Activated CD8-positive, alpha-beta T cell treated with anti-CD3 and anti-CD28 coated beads for 36 hours (primary cell): Measurements from ENCODE around the gene TNK2. TPM values are rescaled to one million over a fixed set of nuclear protein-coding genes. Genes with fewer than 3 reads are reported as not detected.

ENCODE experiments used
- ATAC-seq: fragments of 200-7000 bp; cut with Tn5 transposase; one replicate; pipeline ENCODE4 v1.10.0; 2021; ENCODE audit warnings: mild to moderate bottlenecking, moderate library complexity
- CTCF ChIA-PET: fragments of 350-600 bp; sonication (Branson Sonifier 250); formaldehyde crosslinking; loops from one replicate; lab custom pipeline; 2021; ENCODE audit warnings: antibody characterized with exemption; lab: Charles Lee
- POLR2A ChIA-PET: fragments of 350-600 bp; sonication (Branson Sonifier 250); formaldehyde crosslinking; loops from one replicate; lab custom pipeline; 2021; ENCODE audit warnings: antibody characterized with exemption; lab: Charles Lee
- DNase-seq: peaks from one replicate; pipeline ENCODE4 v3.0.0-alpha.2; 2020
- H3K27ac Mint-ChIP-seq: one replicate; pipeline ENCODE4 v1.8.0; 2021; ENCODE audit warnings: mild to moderate bottlenecking, mixed read lengths
- H3K27me3 Mint-ChIP-seq: one replicate; pipeline ENCODE4 v1.8.0; 2021; ENCODE audit warnings: mixed read lengths
- H3K36me3 Mint-ChIP-seq: one replicate; pipeline ENCODE4 v1.8.0; 2021; ENCODE audit warnings: low read depth, mixed read lengths
- H3K4me1 Mint-ChIP-seq: one replicate; pipeline ENCODE4 v1.8.0; 2021; ENCODE audit warnings: low read depth, mixed read lengths
- H3K4me3 Mint-ChIP-seq: one replicate; pipeline ENCODE4 v1.8.0; 2021; ENCODE audit warnings: mild to moderate bottlenecking, moderate library complexity, mixed read lengths
- H3K9me3 Mint-ChIP-seq: one replicate; pipeline ENCODE4 v1.8.0; 2021; ENCODE audit warnings: mixed read lengths
- CTCF ChIP-seq: fragments of 200-600 bp; IDR thresholded peaks from one replicate; pipeline ENCODE4 v1.8.0; 2022; ENCODE audit warnings: antibody characterized with exemption, mild to moderate bottlenecking
- intact Hi-C: fragments of 100-400 bp; cut with micrococcal nuclease; formaldehyde crosslinking; loops from one replicate; pipeline ENCODE4 v1.10.0; 2022
- total RNA-seq, 2 experiments: library from RNA; stranded (reverse); gene quantifications; one replicate each; pipeline ENCODE4 v1.2.3, GENCODE V29; 2021

TNK2 gene
- total RNA-seq, 2 experiments from 2014 or later, result 41.9 to 43.0 TPM

DNA sequence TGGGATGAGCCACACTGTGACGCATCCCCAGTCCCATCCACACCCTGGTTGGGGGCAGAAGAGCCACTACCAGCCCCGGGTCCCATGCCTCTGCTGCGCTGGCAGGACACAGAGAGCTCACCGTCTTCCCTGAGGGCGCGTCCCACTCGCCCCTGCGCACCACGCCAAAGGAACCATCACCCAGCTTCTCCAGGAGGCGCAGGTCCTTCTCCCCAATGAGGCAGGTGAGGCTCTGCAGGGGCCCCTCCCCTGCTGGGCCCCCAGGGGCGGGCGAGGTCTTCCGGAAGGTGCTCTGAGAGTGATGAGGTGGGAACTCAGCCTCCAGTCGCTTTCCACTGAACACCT is 23.7 kb downstream of the TNK2 start:
- TF ChIP-seq CTCF, result no peak
- ATAC-seq (no peak), DNase-seq (no peak)
- Mint-ChIP-seq H3K9me3 (no peaks in the 10 kb centered on the region), H3K27ac (no peak overlapping the region), H3K4me1 (no peaks in the 10 kb centered on the region), H3K36me3 (peaks cover 7% of the 10 kb centered on the region), H3K27me3 (no peaks in the 10 kb centered on the region), H3K4me3 (no peak overlapping the region)
- intact Hi-C loops, result no loop called here
- CTCF ChIA-PET, result interaction anchor here (2.8 to 5.6 kb wide), 2 partner anchors 10 to 26 kb away, joined by 8 to 31 read pairs; no protein-coding TSS in a partner anchor
- POLR2A ChIA-PET, result no interaction called here

DNA sequence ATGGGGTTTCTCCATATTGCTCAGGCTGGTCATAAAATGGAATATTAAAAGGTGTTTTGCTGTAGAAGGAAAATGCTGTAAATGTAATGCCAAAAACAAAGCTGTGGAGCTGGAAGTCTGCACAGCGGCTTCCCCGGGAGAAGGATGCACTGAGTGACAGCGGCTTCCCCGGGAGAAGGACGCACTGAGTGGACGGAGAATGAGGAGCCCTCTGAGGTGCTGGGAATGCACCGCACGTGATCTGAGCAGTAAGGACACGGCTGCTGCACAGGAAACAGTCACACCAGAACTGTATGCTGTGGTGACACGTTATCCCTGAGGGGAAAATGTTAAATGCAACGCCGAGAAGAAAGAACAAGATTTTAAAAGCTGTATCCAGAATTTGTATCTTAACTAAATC is 24.6 kb downstream of the TNK2 start:
- Mint-ChIP-seq H3K36me3 (peaks cover 9% of the 10 kb centered on the region), H3K27ac (no peak overlapping the region), H3K9me3 (no peaks in the 10 kb centered on the region), H3K27me3 (no peaks in the 10 kb centered on the region), H3K4me1 (no peaks in the 10 kb centered on the region), H3K4me3 (no peak overlapping the region)
- POLR2A ChIA-PET, result no interaction called here
- ATAC-seq (no peak), DNase-seq (no peak)
- CTCF ChIA-PET, result interaction anchor here (2.8 to 5.6 kb wide), 2 partner anchors 11 to 25 kb away, joined by 8 to 31 read pairs; no protein-coding TSS in a partner anchor
- intact Hi-C loops, result no loop called here
- no peak for TF ChIP-seq CTCF

GRCh38 chr3:195883160-195883559 is 25.2 kb downstream of the TNK2 start:
- ATAC-seq (no peak), DNase-seq (no peak)
- ChIA-PET CTCF (interaction anchor here (2.8 to 5.6 kb wide), 2 partner anchors 11 to 24 kb away, joined by 8 to 31 read pairs; no protein-coding TSS in a partner anchor), POLR2A (no interaction called here)
- Mint-ChIP-seq H3K27ac (no peak overlapping the region), H3K4me1 (no peaks in the 10 kb centered on the region), H3K9me3 (no peaks in the 10 kb centered on the region), H3K27me3 (no peaks in the 10 kb centered on the region), H3K36me3 (peaks cover 9% of the 10 kb centered on the region), H3K4me3 (no peak overlapping the region)
- no peak for TF ChIP-seq CTCF
- intact Hi-C loops, result no loop called here

- ChIA-PET CTCF (interaction anchor here (2.8 to 5.6 kb wide), 2 partner anchors 13 to 23 kb away, joined by 8 to 31 read pairs; no protein-coding TSS in a partner anchor), POLR2A (interaction anchor here (1.0 kb wide), 2 partner anchors 12 to 25 kb away, joined by 3 to 4 read pairs; no protein-coding TSS in a partner anchor)
- no peak for DNase-seq
- Mint-ChIP-seq H3K4me1 (no peaks in the 10 kb centered on the region), H3K27ac (no peak overlapping the region), H3K27me3 (no peaks in the 10 kb centered on the region), H3K36me3 (peaks cover 4% of the 10 kb centered on the region), H3K4me3 (no peak overlapping the region), H3K9me3 (no peaks in the 10 kb centered on the region)
- TF ChIP-seq CTCF, result no peak
- intact Hi-C loops, result no loop called here
- ATAC-seq, result no peak
Observed at GRCh38 chr3:195882002-195882441, 26.3 kb downstream of the TNK2 start.

DNA sequence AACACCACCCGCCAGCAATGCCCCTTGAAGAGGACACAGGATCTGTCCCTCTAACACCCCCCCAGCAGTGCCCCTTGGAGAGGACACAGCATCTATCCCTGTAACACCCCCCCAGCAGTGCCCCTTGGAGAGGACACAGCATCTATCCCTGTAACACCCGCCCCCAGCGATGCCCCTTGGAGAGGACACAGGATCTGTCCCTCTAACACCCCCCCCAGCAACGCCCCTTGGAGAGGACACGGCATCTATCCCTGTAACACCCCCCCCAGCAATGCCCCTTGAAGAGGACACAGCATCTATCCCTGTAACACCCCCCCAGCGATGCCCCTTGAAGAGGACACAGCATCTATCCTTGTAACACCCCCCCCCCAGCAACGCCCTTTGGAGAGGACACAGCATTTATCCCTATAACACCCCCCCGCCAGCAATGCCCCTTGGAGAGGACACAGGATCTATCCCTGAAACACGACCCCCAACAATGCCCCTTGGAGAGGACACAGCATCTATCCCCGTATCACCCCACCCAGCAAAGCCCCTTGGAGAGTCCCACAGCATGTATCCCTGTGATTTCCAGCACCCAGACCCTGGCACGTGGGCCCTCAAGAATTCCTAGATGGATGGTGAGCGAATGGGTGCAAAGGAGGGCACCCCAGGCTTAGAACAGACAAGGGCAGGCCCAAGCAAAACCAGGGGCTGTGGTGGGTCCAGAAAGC is 26.9 kb downstream of the TNK2 start:
- Mint-ChIP-seq H3K27me3 (no peaks in the 10 kb centered on the region), H3K4me1 (no peaks in the 10 kb centered on the region), H3K9me3 (no peaks in the 10 kb centered on the region), H3K27ac (no peak overlapping the region), H3K36me3 (peaks cover 3% of the 10 kb centered on the region), H3K4me3 (no peak overlapping the region)
- DNase-seq (no peak), ATAC-seq (no peak)
- CTCF ChIA-PET, result interaction anchor here (5.6 kb wide), 1 partner anchor 13 kb away, joined by 31 read pairs; no protein-coding TSS in a partner anchor
- no peak for TF ChIP-seq CTCF
- POLR2A ChIA-PET, result interaction anchor here (1.0 kb wide), 2 partner anchors 13 to 26 kb away, joined by 3 to 4 read pairs; no protein-coding TSS in a partner anchor
- intact Hi-C loops, result no loop called here
